Measurements from ENCODE around the gene FAF2.

DNA sequence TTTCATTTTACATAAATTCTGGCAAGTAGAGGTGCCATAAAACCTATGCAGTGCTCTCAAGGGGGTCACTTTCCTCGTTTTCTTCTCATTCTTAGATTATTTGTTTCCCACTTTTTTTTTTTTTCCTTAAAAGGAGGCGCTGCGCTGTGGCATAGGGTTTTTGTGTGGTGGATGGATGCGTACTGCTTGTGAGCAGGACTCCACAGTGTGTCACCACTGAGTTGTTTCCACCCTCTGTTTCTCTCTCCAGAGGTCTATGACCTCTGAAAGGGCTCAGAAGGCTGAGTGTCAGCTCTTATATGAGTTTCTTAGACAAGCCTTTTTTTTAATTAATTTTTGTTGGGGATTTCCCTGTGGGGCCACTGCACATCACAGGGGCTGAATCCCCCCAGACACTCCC lies 18.2 kb upstream of the FAF2 start:
- TF ChIP-seq, protein P1, sequence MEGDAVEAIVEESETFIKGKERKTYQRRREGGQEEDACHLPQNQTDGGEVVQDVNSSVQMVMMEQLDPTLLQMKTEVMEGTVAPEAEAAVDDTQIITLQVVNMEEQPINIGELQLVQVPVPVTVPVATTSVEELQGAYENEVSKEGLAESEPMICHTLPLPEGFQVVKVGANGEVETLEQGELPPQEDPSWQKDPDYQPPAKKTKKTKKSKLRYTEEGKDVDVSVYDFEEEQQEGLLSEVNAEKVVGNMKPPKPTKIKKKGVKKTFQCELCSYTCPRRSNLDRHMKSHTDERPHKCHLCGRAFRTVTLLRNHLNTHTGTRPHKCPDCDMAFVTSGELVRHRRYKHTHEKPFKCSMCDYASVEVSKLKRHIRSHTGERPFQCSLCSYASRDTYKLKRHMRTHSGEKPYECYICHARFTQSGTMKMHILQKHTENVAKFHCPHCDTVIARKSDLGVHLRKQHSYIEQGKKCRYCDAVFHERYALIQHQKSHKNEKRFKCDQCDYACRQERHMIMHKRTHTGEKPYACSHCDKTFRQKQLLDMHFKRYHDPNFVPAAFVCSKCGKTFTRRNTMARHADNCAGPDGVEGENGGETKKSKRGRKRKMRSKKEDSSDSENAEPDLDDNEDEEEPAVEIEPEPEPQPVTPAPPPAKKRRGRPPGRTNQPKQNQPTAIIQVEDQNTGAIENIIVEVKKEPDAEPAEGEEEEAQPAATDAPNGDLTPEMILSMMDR (IDR thresholded peaks at IDR 0.05), result no peak
- TF ChIP-seq ZFX (IDR thresholded peaks at IDR 0.05; ENCODE audit: borderline replicate concordance), result no peak

Measured in 22Rv1 (cell line).